Measurements from ENCODE around the gene KLK15.
"Not testable (repeated sequence)": the region's sequence is repeated elsewhere in the genome, so short reads cannot be mapped to it uniquely, and the experiment has no call there.

Gene KLK15

GRCh38 chr19:50794876-50795663, 38.3 kb downstream of the KLK15 start:
- no peak for DNase-seq

DNA sequence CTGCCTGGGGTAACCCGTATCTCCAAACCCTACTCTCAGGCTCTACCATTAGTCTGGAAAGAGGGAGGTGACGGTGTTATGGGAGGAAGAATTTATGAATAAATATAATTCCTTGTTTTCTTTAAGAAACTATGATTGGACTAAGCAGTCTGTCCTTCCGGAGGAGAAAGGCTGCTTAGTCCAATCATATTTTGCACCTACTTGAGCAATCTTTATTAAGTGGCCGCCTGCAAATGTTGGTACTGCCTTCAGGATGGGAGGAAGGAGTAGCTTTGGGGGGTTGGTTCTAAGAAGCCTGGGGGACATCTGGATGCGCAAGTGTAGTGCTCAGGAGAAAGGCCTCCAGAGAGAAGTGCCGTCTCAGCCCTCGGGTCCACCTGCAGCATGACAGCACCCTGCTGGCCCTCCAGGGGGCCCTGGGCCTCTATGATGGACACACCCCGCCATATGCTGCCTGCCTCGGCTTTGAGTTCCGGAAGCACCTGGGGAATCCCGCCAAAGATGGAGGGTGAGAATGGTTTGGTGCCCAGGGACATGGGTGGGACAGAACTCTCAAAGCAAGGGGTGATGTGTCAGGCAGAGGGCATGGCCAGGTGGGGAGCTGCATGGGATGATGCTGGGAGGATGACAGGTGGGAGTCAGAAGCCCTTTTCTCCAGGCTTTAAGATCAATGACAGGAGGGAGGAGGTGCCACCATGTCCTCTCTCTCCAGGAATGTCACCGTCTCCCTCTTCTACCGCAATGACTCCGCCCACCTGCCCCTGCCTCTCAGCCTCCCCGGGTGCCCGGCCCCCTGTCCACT, 39.1 kb downstream of the KLK15 start:
- no peak for DNase-seq

GRCh38 chr19:50793558-50794065, 39.8 kb downstream of the KLK15 start:
- DNase-seq = no peak

- DNase-seq = no peak
Observed at GRCh38 chr19:50792272-50793250, 40.8 kb downstream of the KLK15 start.

GRCh38 chr19:50791594-50792271, 41.6 kb downstream of the KLK15 start:
- no peak for DNase-seq

- DNase-seq = no peak
Observed at GRCh38 chr19:50790922-50791467, 42.4 kb downstream of the KLK15 start.

GRCh38 chr19:50790396-50790795, 43.0 kb downstream of the KLK15 start, which contains the start of gene ACP4:
Gene ACP4 (plus strand): TSS chr19:50790415. CDS start chr19:50790415, 0 bp downstream.
- DNase-seq = no peak

GRCh38 chr19:50785329-50785728, 48.0 kb downstream of the KLK15 start:
- DNase-seq = no peak

DNA sequence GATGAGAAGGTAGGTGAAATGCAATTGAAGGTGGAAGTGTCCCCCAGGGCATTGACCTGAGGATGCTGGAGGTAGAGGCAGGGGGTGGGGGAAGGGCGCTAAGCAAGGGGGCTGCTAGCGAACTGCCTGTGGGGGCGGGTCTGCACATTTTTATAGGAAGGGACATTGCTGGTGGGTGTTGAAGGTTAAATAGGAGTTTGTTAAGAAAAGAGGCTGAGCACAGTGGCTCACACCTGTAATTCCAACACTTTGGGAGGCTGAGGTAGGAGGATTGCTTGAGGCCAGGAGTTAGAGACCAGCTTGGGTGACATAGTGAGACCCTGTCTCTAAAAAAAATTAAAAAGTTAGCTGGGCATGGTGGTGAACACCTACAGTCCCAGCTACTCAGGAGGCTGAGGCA, 48.7 kb downstream of the KLK15 start:
- no peak for DNase-seq

DNA sequence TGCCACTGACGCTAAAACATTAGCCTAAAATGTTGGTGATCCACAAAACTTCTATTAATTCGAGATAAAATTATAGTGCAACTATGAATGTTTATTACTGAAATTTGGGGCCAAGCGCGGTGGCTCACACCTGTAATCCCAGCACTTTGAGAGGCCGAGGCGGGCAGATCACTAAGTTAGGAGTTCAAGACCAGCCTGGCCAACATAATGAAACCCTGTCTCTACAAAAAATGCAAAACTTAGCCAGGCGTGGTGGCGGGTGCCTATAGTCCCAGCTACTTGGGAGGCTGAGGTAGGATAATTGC, 49.6 kb downstream of the KLK15 start:
- DNase-seq = not testable (repeated sequence)

DNA sequence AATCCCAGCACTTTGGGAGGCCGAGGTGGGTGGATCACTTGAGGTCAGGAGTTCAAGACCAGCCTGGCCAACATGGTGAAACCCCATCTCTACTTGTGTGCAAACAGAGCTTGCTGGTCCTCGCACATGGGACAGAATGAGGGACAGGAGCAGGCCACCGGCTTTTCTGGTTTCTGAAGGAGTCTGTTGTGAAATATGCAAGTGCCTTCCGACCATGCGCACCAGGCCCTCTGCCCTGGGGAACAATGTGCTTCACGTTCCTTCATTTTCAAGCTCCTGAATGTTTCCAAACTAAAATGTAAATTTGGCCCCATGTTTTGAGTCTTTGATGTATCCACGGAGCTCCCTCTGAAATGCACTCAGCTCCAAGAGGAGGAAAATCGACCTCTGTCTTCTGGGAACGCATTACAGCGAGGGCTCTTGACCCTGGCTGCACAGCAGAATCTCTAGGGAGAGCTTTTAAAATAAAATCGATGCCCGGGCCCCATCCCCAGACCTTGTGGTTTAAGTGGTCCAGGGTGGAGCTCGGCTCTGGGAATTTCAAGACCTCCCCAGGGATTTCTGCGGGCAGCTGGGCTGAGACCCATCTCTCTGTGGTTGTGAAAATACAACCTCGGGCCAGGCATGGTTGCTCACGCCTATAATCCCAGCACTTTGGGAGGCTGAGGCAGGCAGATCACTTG, 52.5 kb downstream of the KLK15 start:
- DNase-seq = no peak

- DNase-seq = no peak
Observed at GRCh38 chr19:50779504-50780457, 53.6 kb downstream of the KLK15 start.

DNA sequence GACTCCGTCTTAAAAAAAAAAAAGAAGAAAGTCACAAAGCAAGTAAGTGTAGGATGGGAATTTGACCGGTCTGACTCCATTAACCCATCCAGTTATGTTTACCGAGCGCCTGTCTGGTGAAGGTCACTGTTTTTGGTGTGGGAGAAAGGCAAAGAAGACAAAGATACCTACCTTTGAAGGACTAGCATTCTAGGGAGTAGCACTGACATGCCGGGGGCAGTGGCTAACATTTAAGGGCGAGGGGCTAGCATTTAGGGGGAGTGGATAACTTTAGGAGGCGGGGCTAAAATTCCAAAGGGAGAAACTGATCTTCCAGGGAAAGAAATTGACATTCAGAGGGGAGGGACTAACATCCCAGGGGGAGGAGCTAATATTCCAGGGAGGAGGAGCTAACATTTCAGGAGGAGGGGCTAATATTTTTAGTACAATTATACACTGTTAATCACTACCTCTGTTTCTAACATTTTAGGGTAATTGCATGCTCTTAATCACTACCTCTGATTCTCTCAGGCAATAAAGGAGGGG, 54.4 kb downstream of the KLK15 start:
- DNase-seq = no peak

DNA sequence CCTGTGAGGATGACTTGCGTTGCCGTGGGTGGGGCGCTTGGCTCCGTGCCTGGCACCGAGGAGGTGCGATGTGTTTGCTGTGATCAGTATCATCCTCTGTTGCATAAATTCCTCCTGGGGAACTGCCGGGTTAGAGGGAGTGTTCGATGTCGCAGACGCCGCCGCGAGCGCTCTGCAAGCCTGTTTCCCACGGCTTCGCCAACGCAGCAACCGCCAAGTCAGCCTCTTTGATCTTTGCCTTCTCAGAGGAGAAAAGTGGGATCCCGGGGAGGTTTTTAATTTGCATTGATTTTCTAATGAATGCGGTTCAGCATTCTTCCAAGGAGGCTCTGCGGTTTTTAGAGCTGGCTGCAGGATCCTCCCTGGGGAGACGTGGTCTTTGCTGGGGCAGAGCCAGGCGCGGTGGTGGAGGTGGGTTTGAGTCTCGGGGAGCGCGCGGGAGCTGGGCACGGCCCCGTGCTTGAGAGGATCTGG, 55.5 kb downstream of the KLK15 start:
- no peak for DNase-seq

DNA sequence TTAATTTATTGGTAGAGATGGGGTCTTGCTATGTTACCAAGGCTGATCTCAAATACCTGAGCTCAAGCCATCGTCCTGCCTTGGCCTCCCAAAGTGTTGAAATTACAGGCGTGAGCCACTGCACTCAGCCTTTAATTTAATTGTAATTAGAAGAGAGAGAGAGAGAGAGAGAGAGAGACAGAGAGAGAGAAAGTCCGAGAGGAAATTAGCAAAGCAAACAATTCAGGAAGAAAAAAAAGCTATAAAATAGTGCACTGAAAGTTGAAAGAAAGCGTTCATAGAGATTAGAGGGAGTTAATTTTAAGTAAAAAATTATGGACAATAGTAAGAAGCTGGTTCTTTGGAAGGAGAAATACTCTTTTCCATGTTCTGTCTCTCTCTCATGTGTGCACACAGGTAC, 56.1 kb downstream of the KLK15 start:
- DNase-seq = no peak

DNA sequence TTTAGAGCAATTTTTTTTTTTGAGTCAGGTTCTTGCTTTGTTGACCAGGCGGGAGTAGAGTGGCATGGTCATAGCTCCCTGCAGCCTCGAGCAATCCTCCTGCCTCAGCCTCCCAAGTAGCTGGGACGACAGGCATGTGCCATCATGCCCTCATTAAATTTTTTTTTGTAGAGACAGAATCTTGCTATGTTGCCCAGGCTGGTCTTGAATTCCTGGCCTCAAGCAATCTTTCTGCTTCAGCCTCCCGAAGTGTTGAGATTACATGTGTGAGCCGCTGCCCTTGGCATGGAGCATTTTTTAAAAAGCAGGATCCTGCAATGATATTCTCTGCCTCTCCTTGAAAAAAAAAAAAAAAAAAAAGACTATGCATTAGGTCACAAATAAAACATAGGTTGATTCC, 57.2 kb downstream of the KLK15 start:
- no peak for DNase-seq

Data from activated CD4-positive, alpha-beta T cell treated with anti-CD3 and anti-CD28 coated beads, Interleukin-2, amount 50 U/mL, for 4 hours (primary cell).